SK-N-MC (cell line): ENCODE results near the gene DYRK3.

ENCODE experiments used
- EZH2 ChIP-seq: fragments of 200-600 bp; sonication (generic); IDR thresholded peaks from one replicate; pipeline ENCODE4 v1.6.1; 2017; ENCODE audit warnings: antibody characterized with exemption
- POLR2AphosphoS5 ChIP-seq: IDR thresholded peaks from 2 replicates; pipeline ENCODE4 v1.6.1; 2012; ENCODE audit warnings: mild to moderate bottlenecking, low read depth, low read length, borderline replicate concordance

DNA sequence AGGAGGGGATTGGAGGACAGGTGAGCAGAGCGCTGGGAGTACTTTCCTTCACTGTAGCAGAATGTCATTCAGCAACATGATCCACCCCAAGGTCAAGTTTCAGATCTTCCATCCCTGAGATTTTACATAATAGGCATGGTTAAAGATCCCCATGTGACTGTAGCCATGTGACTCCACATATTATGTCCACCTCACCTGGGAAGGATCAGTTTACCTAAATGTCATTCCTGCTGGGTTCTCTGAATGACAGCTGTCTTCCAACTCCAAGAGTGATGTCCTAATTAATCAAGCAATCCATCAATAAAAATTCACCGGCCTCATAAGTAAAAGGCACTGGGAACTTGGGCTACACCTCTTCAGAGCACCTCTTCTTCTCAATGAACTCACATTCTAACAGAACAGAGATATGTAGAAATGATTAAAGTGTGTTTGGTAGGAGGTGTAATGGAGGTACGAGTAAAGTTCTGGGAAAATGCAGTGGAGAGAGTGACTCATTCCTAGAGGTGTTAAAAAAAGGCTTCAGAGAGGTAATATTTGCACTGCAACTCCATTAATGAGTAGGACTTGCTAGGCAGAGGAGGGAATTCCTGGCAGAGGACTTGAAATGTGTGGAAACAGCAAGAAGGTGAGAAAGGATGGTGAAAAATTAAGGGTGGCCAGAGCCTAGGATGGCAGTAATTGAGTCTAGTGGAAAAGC is 27.2 kb downstream of the DYRK3 start:
- TF ChIP-seq EZH2 (no peak), POLR2AphosphoS5 (no peak)
